Activated CD4-positive, alpha-beta T cell treated with anti-CD3 and anti-CD28 coated beads, Interleukin-2, amount 50 U/mL, for 48 hours (primary cell): ENCODE results near the gene NELL2.

Experiments
- DNase-seq, 2 experiments: peaks; one replicate each; pipeline ENCODE4 v3.0.0-alpha.2; 2020

The NELL2 gene

DNA sequence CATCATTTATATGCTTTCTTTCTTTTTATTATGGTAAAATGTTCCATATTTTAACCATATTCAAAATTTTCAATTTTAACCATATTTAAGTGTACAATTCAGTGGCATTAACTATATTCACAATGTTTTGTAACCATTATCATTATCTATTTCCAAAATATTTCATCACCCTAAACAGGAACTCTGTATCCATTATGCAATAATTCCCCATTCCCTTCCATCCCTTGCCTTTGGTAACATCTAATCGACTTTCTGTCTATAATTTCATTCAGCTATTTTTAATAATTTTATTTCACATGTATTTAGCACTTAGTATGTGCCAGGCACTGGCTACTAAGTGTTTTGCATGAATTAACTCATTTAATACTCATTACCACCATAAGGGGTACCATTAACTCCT, 287.5 kb downstream of the NELL2 start:
- no peak for DNase-seq

DNA sequence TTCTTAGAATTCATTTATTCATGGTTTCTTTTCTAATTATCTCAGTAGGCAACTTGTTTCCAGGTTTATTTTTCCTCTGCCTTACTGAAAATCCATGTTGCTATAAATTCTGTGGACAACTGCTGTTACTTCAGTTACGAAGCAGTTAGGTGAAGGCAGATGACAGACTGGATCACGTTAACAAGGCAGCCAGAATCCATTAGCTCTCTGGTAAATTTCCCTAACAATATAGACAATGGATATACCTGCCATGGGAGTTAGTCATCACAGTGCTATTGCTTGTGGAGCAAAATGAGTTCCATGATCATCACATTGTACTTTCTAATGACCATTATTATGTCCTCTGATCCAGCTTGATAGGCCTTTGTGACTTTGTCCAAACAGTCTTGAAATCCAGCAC, 291.5 kb downstream of the NELL2 start:
- DNase-seq = no peak

DNA sequence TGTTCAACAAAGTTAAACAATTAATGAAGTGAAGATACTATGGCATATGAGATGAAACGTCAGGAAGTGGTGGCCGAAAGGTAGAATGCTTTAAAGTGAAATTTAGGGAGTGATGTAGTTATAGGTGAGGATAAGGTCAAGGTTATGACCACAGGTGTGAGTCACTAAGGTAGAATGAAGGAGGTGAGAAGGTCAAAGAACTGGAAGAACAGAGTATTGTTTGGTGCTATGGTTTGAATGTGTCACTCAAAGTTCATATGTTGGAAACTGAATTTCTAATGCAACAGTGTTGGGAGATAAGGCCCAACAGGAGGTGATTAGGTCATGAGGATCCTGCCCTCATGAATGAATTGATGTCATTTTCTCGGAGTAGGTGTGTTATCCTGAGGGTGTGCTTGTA, 293.6 kb downstream of the NELL2 start:
- no peak for DNase-seq

GRCh38 chr12:44581642-44582242, 294.4 kb downstream of the NELL2 start:
- DNase-seq = no peak

- DNase-seq = no peak
These were observed 301.5 kb downstream of the NELL2 start for GRCh38 chr12:44574586-44574985.

DNA sequence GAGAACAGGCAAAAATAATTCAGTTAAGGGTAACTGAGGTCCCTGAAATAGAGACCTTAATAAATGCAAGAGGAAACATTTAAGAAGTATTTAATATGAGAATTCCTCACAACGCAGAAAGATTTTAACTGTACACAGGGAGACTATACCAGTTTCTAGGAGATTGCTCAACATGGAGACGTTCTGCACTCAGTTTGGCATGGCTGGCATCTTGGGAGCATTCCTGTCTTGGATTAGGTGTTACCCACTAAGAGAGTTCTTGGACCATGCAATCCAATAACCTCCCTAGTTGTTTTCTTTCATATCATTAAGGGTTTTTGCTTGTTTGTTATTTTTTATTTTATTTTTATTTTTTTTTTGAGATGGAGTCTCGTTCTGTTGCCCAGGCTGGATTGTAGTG, 302.4 kb downstream of the NELL2 start:
- no peak for DNase-seq

- no peak for DNase-seq
These were observed 305.0 kb downstream of the NELL2 start for GRCh38 chr12:44571006-44571550.

GRCh38 chr12:44570036-44570583, 306.0 kb downstream of the NELL2 start:
- no peak for DNase-seq

DNA sequence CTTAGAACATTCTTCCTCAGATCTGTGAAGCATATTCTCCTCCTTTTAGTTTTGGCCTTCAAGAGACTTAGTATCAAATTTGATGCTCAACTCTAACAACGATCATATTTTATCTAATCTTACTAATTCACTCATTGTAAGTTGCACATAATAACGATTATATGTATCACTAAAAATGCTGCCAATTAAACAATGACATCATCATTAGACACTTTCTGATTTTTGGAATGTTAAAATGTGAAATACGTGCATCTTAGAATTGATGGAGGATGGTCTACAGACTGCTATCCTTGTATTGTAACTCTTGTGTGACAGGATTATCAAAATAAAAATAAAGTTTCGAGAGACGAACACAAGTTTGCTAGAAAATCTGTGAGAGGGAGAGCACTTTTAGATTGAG, 311.0 kb downstream of the NELL2 start:
- DNase-seq = no peak

DNA sequence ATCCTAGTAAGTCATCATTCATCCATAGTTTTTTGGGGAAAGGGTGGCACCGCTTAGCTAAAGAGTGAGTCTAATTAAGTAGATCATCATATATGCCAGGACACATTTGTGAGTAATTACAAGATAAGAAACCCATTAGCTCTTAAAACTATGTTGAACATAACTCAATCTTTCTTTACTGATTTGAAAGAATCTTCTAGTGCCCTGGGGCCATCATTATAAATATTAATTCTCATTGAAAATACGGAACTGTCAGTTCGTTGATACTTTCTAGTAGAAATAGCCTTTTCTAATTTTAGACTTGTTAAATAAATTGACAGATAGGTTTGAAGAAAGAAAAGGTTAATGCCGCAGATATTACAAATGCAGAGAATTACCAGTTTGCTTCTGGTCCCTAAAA, 312.6 kb downstream of the NELL2 start:
- no peak for DNase-seq

- no peak for DNase-seq
These were observed 317.6 kb downstream of the NELL2 start for GRCh38 chr12:44558340-44559100.

- DNase-seq = no peak
These were observed 320.7 kb downstream of the NELL2 start for GRCh38 chr12:44555454-44555853.

- no peak for DNase-seq
These were observed 324.5 kb downstream of the NELL2 start for GRCh38 chr12:44551631-44552030.

GRCh38 chr12:44550377-44550776, 325.7 kb downstream of the NELL2 start:
- DNase-seq = no peak

- DNase-seq = no peak
These were observed 330.1 kb downstream of the NELL2 start for GRCh38 chr12:44546060-44546459.

DNA sequence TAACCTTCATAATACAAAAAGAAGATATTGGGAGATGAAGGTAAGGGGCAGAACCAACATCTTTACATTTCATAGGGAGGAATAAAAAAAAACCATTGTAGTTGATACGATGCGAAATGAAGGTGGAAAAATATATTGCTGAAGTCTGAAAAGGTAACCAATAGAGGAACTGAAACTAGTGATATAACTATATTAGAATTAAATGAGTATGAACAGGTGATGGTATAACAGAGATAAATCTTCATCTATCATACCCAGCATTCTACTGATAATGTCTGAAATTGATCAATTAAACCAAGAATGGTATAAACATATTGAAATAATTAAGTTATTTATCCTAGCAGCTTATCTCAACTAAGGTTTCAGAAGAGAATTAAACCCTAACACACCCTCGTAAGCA, 332.1 kb downstream of the NELL2 start:
- no peak for DNase-seq

- DNase-seq = no peak
These were observed 333.4 kb downstream of the NELL2 start for GRCh38 chr12:44542716-44543115.

DNA sequence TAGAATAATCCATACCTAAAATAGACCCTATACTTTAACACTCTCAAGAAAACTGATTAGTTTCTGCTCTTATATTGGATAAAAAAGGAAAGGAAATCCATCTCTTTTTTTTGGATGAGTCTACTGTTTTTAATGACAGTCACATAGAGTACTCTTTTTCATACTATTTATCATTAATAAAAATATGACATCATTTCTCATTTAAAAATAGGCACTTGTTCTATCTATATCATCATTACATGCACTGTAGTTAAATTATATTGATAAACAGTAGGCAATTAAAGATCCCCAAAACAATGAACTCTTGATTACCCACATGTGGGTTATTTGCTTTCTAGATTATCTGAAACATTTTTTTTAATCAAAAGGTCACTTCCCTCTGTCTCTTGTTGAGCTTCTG, 338.8 kb downstream of the NELL2 start:
- DNase-seq = no peak

- DNase-seq = no peak
These were observed 343.2 kb downstream of the NELL2 start for GRCh38 chr12:44532940-44533339.

DNA sequence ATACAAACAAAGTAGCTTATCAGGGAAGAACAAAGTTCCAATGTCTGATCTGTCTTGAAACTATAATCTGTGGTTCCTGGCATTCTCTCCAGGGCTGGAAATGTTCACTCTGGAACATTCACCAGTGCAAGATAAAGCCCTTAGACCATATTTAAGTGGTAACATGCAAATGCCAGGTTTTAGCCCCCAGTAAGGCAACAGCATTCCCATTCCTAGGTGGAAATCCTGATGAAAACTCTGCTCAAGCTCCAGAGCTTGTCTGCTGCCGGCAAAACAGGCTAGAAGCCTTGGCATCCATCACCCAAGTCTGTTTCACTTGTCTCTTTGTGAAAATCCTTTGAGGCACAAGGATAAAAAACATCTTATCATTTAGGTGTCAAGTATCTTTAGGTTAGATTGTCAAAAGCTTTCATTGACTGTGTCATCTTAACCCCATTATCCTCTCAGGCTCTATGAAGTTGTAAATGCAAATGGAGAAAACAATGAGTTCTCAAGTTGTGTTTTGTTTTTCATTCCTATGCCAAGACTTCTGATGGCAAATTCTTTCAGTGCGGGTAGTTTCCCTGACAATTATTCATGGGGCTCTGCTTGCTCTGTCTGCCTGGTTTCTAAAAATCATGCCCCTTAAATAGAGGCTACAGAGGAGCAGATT, 344.7 kb downstream of the NELL2 start:
- no peak for DNase-seq

GRCh38 chr12:44526655-44527182, 349.4 kb downstream of the NELL2 start:
- DNase-seq = no peak

DNA sequence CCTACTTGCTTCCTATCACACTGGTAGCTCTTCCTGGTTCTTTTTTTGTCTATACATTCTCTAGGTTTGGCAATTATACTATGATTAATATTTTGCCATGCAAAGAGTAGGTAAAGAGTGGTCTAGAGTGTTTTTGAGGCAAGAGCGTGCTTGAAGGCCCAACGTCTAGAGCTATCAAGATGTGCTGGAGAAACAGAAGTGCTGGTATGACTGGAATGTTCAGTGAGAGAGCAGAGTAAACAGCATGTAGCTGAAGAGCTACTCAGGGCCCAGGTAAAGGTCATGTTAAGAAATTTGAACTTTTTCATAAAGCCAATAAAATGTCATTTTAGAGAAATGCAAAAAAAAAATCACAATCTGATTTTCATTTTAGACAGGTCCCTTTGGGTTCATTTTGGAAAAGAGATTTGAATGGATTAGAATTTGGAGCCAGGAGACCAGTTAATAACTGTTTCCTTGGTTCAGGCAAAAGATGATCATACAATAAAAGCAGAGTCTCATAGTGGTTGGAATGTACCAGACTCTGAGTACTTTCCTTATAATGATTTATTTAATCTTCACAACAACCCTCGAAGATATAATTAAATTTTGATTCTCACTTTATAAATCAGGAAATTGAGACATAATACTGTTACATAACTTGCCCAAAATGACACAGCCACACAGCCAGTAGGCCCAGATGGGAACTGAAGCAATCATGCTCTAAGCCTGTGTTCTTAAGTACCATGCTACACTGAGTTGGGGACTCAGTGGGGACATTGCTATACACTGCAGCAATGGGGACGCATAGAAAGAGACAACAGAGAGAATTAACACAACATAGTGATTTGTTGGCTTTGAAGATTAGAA, 350.1 kb downstream of the NELL2 start:
- DNase-seq = no peak

GRCh38 chr12:44523828-44524227, 352.3 kb downstream of the NELL2 start:
- DNase-seq = no peak
